Mesenchymal stem cell (in vitro differentiated cells and primary cell): Measurements from ENCODE around the gene MIAT.
"Not testable (repeated sequence)": the region's sequence is repeated elsewhere in the genome, so short reads cannot be mapped to it uniquely, and the experiment has no call there.

Experiments used
- DNase-seq: peaks from one replicate; pipeline ENCODE4 v3.0.0-alpha.2; 2013
- H2AFZ ChIP-seq: one replicate; pipeline ENCODE4 v1.6.1; 2013; ENCODE audit warnings: low read depth, mild to moderate bottlenecking, control low read depth, inconsistent platforms, low read length, moderate library complexity
- H2AK5ac ChIP-seq: 2 replicates; pipeline ENCODE4 v1.6.1; 2013; ENCODE audit warnings: low read length, moderate library complexity, mild to moderate bottlenecking, inconsistent platforms; ENCODE audit not compliant: severe bottlenecking
- H2BK120ac ChIP-seq: one replicate; pipeline ENCODE4 v1.6.1; 2013; ENCODE audit warnings: low read depth, mild to moderate bottlenecking, inconsistent platforms, low read length, moderate library complexity
- H2BK12ac ChIP-seq, 2 experiments: one replicate each; pipeline ENCODE4 v1.6.1; 2013; ENCODE audit warnings: inconsistent platforms in 2 of 2, low read length in 2 of 2, mild to moderate bottlenecking in 2 of 2, moderate library complexity in 2 of 2, control low read depth in 1 of 2
- H2BK15ac ChIP-seq: one replicate; pipeline ENCODE4 v1.6.1; 2013; ENCODE audit warnings: mild to moderate bottlenecking, low read depth, inconsistent platforms; ENCODE audit not compliant: poor library complexity, severe bottlenecking
- H2BK5ac ChIP-seq: 2 replicates; pipeline ENCODE4 v1.6.1; 2013; ENCODE audit warnings: low read depth, mild to moderate bottlenecking, low read length, control low read depth, inconsistent platforms; ENCODE audit not compliant: poor library complexity, severe bottlenecking
- H3K14ac ChIP-seq, 2 experiments: one replicate each; pipeline ENCODE4 v1.6.1; 2013; ENCODE audit warnings: inconsistent platforms in 2 of 2, low read length in 2 of 2, control low read depth in 1 of 2, mild to moderate bottlenecking in 1 of 2, moderate library complexity in 1 of 2
- H3K18ac ChIP-seq, 2 experiments: one replicate each; pipeline ENCODE4 v1.6.1; 2013; ENCODE audit warnings: inconsistent platforms in 2 of 2, low read length in 2 of 2, control low read depth in 1 of 2, low read depth in 1 of 2, mild to moderate bottlenecking in 1 of 2
- H3K23ac ChIP-seq, 2 experiments: one replicate each; pipeline ENCODE4 v1.6.1; 2013; ENCODE audit warnings: inconsistent platforms in 2 of 2, low read length in 2 of 2, mild to moderate bottlenecking in 2 of 2, moderate library complexity in 2 of 2, control low read depth in 1 of 2
- H3K27ac ChIP-seq: 2 replicates; pipeline ENCODE4 v1.5.1; 2013; ENCODE audit warnings: mild to moderate bottlenecking, moderate library complexity, low read length, control low read depth, inconsistent platforms; ENCODE audit not compliant: poor library complexity, severe bottlenecking
- H3K27me3 ChIP-seq, 2 experiments: 2 replicates each; pipeline versions ENCODE4 v1.6.1 to v1.7.0; 2013; ENCODE audit warnings: low read length in 2 of 2, mild to moderate bottlenecking in 2 of 2, moderate library complexity in 2 of 2, control low read depth in 1 of 2, inconsistent platforms in 1 of 2; ENCODE audit not compliant: control insufficient read depth in 1 of 2, insufficient read depth in 1 of 2
- H3K36me3 ChIP-seq, 2 experiments: 2 replicates each; pipeline versions ENCODE4 v1.6.1 to v1.7.0; 2013; ENCODE audit warnings: low read length in 2 of 2, control low read depth in 1 of 2, inconsistent platforms in 1 of 2, low read depth in 1 of 2, mild to moderate bottlenecking in 1 of 2; ENCODE audit not compliant: insufficient read depth in 2 of 2, control insufficient read depth in 1 of 2
- H3K4ac ChIP-seq, 2 experiments: one replicate each; pipeline ENCODE4 v1.6.1; 2013; ENCODE audit warnings: inconsistent platforms in 2 of 2, low read length in 2 of 2, mild to moderate bottlenecking in 2 of 2, moderate library complexity in 2 of 2, control low read depth in 1 of 2, low read depth in 1 of 2
- H3K4me1 ChIP-seq: 2 replicates; pipeline ENCODE4 v1.6.1; 2013; ENCODE audit warnings: low read depth, low read length, control low read depth; ENCODE audit not compliant: control insufficient read depth, insufficient read depth
- H3K4me2 ChIP-seq: 2 replicates; pipeline ENCODE4 v1.6.1; 2013; ENCODE audit warnings: low read length, mild to moderate bottlenecking, inconsistent platforms; ENCODE audit not compliant: poor library complexity, severe bottlenecking
- H3K4me3 ChIP-seq, 2 experiments: 2 replicates each; pipeline versions ENCODE4 v1.5.1 to v1.7.0; 2013; ENCODE audit warnings: low read length in 2 of 2, mild to moderate bottlenecking in 2 of 2, control low read depth in 1 of 2, low read depth in 1 of 2; ENCODE audit not compliant: insufficient read depth in 1 of 2
- H3K79me1 ChIP-seq: replicated peaks from 2 replicates; pipeline ENCODE4 v1.6.1; 2013; ENCODE audit warnings: mild to moderate bottlenecking, control low read depth, low read length, inconsistent platforms; ENCODE audit not compliant: poor library complexity, severe bottlenecking
- H3K9ac ChIP-seq: 2 replicates; pipeline ENCODE4 v1.7.0; 2013; ENCODE audit warnings: mild to moderate bottlenecking, low read length, moderate library complexity
- H3K9me3 ChIP-seq: 2 replicates; pipeline ENCODE4 v1.7.0; 2013; ENCODE audit warnings: mild to moderate bottlenecking, low read length; ENCODE audit not compliant: control insufficient read depth
- H4K8ac ChIP-seq: one replicate; pipeline ENCODE4 v1.6.1; 2013; ENCODE audit warnings: inconsistent platforms, mild to moderate bottlenecking, low read length, moderate library complexity
- H4K91ac ChIP-seq: one replicate; pipeline ENCODE4 v1.6.1; 2013; ENCODE audit warnings: mild to moderate bottlenecking, low read length, inconsistent platforms
- WGBS: methylation state at CpG from one replicate; pipeline ENCODE4 v1.1.7; 2013; ENCODE audit warnings: mixed read lengths; 5-methylcytosine and 5-hydroxymethylcytosine counted together

The MIAT gene

GRCh38 chr22:26610072-26610958, 47.1 kb upstream of the MIAT start:
- WGBS = 74% methylated on average over 11 of the region's 12 CpGs
- Histone ChIP-seq H3K9me3 (no peaks in the 10 kb centered on the region), H3K79me1 (no peaks in the 10 kb centered on the region), H3K27ac (peak overlapping the region; percentile 30), H3K4me2 (no peak overlapping the region), H2BK120ac (no peak overlapping the region), H4K8ac (no peak overlapping the region), H3K4me3 (no peak overlapping the region), H2AK5ac (peak overlapping the region; percentile 16), H3K4ac (no peak overlapping the region), H3K27me3 (peaks cover 0 to 32% of the 10 kb centered on the region in 2 experiments), H2BK12ac (no peak overlapping the region), H2BK5ac (no peak overlapping the region), H3K23ac (no peak overlapping the region), H3K14ac (no peak overlapping the region), H3K9ac (peak overlapping the region; percentile 38), H4K91ac (no peak overlapping the region), H3K36me3 (no peaks in the 10 kb centered on the region), H3K4me1 (peaks cover 9% of the 10 kb centered on the region), H2BK15ac (no peak overlapping the region), H2AFZ (no peak overlapping the region), H3K18ac (no peak overlapping the region)
- peak; percentile 46 for DNase-seq

- H2BK120ac ChIP-seq = no peak overlapping the region
These were observed 46.4 kb upstream of the MIAT start for GRCh38 chr22:26610996-26611395.

GRCh38 chr22:26612652-26613051, 44.7 kb upstream of the MIAT start:
- no peak overlapping the region for H3K23ac ChIP-seq
- H3K18ac ChIP-seq = no peak overlapping the region
- H3K4me3 ChIP-seq = no peak overlapping the region
- H4K91ac ChIP-seq = no peak overlapping the region
- H3K4me2 ChIP-seq = no peak overlapping the region
- H3K27me3 ChIP-seq = peaks cover 4 to 50% of the 10 kb centered on the region in 2 experiments
- no peak overlapping the region for H2AK5ac ChIP-seq
- H2BK5ac ChIP-seq = no peak overlapping the region
- H2BK12ac ChIP-seq = no peak overlapping the region
- H3K27ac ChIP-seq = no peak overlapping the region
- H3K14ac ChIP-seq = no peak overlapping the region
- H3K9ac ChIP-seq = no peak overlapping the region
- DNase-seq = no peak
- H2BK15ac ChIP-seq = no peak overlapping the region
- 78% methylated on average over 4 of the region's 4 CpGs for WGBS
- no peak overlapping the region for H4K8ac ChIP-seq
- no peaks in the 10 kb centered on the region for H3K36me3 ChIP-seq
- peaks cover 10% of the 10 kb centered on the region for H3K4me1 ChIP-seq
- H3K79me1 ChIP-seq = no peaks in the 10 kb centered on the region
- no peak overlapping the region for H3K4ac ChIP-seq
- no peak overlapping the region for H2BK120ac ChIP-seq
- no peaks in the 10 kb centered on the region for H3K9me3 ChIP-seq
- no peak overlapping the region for H2AFZ ChIP-seq

More at GRCh38 chr22:26610996-26611395, 46.4 kb upstream of the MIAT start:
- peaks cover 1 to 33% of the 10 kb centered on the region in 2 experiments for H3K27me3 ChIP-seq
- H3K4ac ChIP-seq = no peak overlapping the region
- H2AK5ac ChIP-seq = peak overlapping the region; percentile 16
- H2AFZ ChIP-seq = no peak overlapping the region
- no peaks in the 10 kb centered on the region for H3K9me3 ChIP-seq
- H3K4me2 ChIP-seq = no peak overlapping the region
- no peaks in the 10 kb centered on the region for H3K36me3 ChIP-seq
- peaks cover 10% of the 10 kb centered on the region for H3K4me1 ChIP-seq
- no peak overlapping the region for H2BK12ac ChIP-seq
- WGBS = 78% methylated on average over 1 of the region's 2 CpGs
- H3K9ac ChIP-seq = peak overlapping the region; percentile 4
- no peak overlapping the region for H3K4me3 ChIP-seq
- no peaks in the 10 kb centered on the region for H3K79me1 ChIP-seq
- no peak overlapping the region for H4K91ac ChIP-seq
- H3K18ac ChIP-seq = no peak overlapping the region
- H3K23ac ChIP-seq = no peak overlapping the region
- no peak overlapping the region for H2BK15ac ChIP-seq
- no peak overlapping the region for H4K8ac ChIP-seq
- H3K27ac ChIP-seq = no peak overlapping the region
- H2BK5ac ChIP-seq = no peak overlapping the region
- H3K14ac ChIP-seq = no peak overlapping the region
- DNase-seq = no peak

GRCh38 chr22:26613753-26614152, 43.6 kb upstream of the MIAT start:
- not testable (repeated sequence) for H3K23ac ChIP-seq, H3K9me3 ChIP-seq, H3K27ac ChIP-seq, H4K8ac ChIP-seq, H3K36me3 ChIP-seq, H2BK15ac ChIP-seq, H2AFZ ChIP-seq, H2AK5ac ChIP-seq, H3K4me1 ChIP-seq, H3K79me1 ChIP-seq, H3K9ac ChIP-seq, H2BK12ac ChIP-seq, H3K4me2 ChIP-seq, H2BK5ac ChIP-seq, H3K4me3 ChIP-seq, H4K91ac ChIP-seq, DNase-seq, H2BK120ac ChIP-seq, H3K18ac ChIP-seq, H3K4ac ChIP-seq, H3K14ac ChIP-seq
- 20% methylated on average over 10 of the region's 10 CpGs for WGBS
- peaks cover 4 to 57% of the 10 kb centered on the region in 2 experiments for H3K27me3 ChIP-seq
